H1 (cell line): ENCODE data around the gene FAM236B. TPM values are rescaled to one million over a fixed set of nuclear protein-coding genes. Genes with fewer than 3 reads are reported as not detected.
"Not testable (repeated sequence)": the region's sequence is repeated elsewhere in the genome, so short reads cannot be mapped to it uniquely, and the experiment has no call there.

Experiments used
- CTCF ChIA-PET: fragments of 300-600 bp; sonication (Branson Sonifier 250); formaldehyde crosslinking; loops from one replicate; lab custom pipeline; 2021; ENCODE audit not compliant: partially characterized antibody; lab: Charles Lee
- POLR2A ChIA-PET: fragments of 300-600 bp; sonication (Branson Sonifier 250); formaldehyde crosslinking; loops from one replicate; lab custom pipeline; 2021; ENCODE audit warnings: inconsistent platforms; ENCODE audit not compliant: partially characterized antibody; lab: Charles Lee
- DNase-seq, 2 experiments: peaks; one replicate each; pipeline versions ENCODE4 v3.0.0 to v3.0.0-alpha.2; 2010 to 2022; ENCODE audit warnings: low spot score in 2 of 2, low read depth in 1 of 2, mixed read lengths in 1 of 2
- FAIRE-seq: peaks from 2 replicates; lab custom pipeline; 2011; peaks lifted over from hg19 to GRCh38; lab: Jason Lieb, UNC
- H2AFZ ChIP-seq: 2 replicates; pipeline ENCODE4 v1.8.1; 2012; ENCODE audit warnings: low read length, inconsistent platforms
- H2AK5ac ChIP-seq: 2 replicates; pipeline ENCODE4 v1.6.1; 2013; ENCODE audit warnings: low read depth, low read length
- H2BK120ac ChIP-seq: replicated peaks from 2 replicates; pipeline ENCODE3; 2013; ENCODE audit warnings: low read depth, low read length, inconsistent platforms
- H2BK12ac ChIP-seq: 2 replicates; pipeline ENCODE4 v1.6.1; 2013; ENCODE audit warnings: low read depth, low read length
- H2BK15ac ChIP-seq: 2 replicates; pipeline ENCODE4 v1.6.1; 2013; ENCODE audit warnings: low read length
- H2BK20ac ChIP-seq: 2 replicates; pipeline ENCODE4 v1.6.1; 2013; ENCODE audit warnings: low read length
- H2BK5ac ChIP-seq: 2 replicates; pipeline ENCODE4 v1.6.1; 2013; ENCODE audit warnings: low read depth, low read length
- H3K14ac ChIP-seq: 2 replicates; pipeline ENCODE4 v1.6.1; 2013; ENCODE audit warnings: inconsistent platforms; ENCODE audit not compliant: insufficient read length
- H3K18ac ChIP-seq: 2 replicates; pipeline ENCODE4 v1.6.1; 2013; ENCODE audit warnings: low read length; ENCODE audit errors: extremely low read depth
- H3K23ac ChIP-seq: 2 replicates; pipeline ENCODE4 v1.6.1; 2013; ENCODE audit warnings: inconsistent platforms; ENCODE audit not compliant: insufficient read length
- H3K23me2 ChIP-seq: 2 replicates; pipeline ENCODE4 v1.6.1; 2013; ENCODE audit warnings: low read depth, low read length
- H3K27ac ChIP-seq: 2 replicates; pipeline ENCODE4 v1.6.1; 2011; ENCODE audit warnings: low read depth, low read length, inconsistent platforms
- H3K27me3 ChIP-seq, 4 experiments: replicated peaks in 1 of 4; 1 replicate in 1 of 4; 2 replicates in 3 of 4; pipeline versions ENCODE4 v1.6.1 to v1.8.1; 2011 to 2013; ENCODE audit warnings: low read length in 3 of 4, mild to moderate bottlenecking in 3 of 4, inconsistent platforms in 2 of 4, mixed read lengths in 2 of 4, moderate library complexity in 1 of 4; ENCODE audit not compliant: control insufficient read depth in 3 of 4, insufficient read depth in 3 of 4; ENCODE audit errors: extremely low read depth in 1 of 4
- H3K36me3 ChIP-seq, 4 experiments: 2 replicates each; pipeline versions ENCODE4 v1.6.1 to v1.8.1; 2011 to 2013; ENCODE audit warnings: mild to moderate bottlenecking in 4 of 4, low read length in 3 of 4, moderate library complexity in 2 of 4, control low read depth in 1 of 4, inconsistent platforms in 1 of 4; ENCODE audit not compliant: insufficient read depth in 4 of 4, control insufficient read depth in 2 of 4
- H3K4ac ChIP-seq: replicated peaks from 2 replicates; pipeline ENCODE3; 2013; ENCODE audit warnings: low read length, low read depth, mixed read lengths, inconsistent platforms; ENCODE audit not compliant: insufficient read length
- H3K4me1 ChIP-seq, 4 experiments: replicated peaks in 1 of 4; 1 replicate in 1 of 4; 2 replicates in 3 of 4; pipeline versions ENCODE4 v1.6.1 to v1.8.1; 2011 to 2013; ENCODE audit warnings: low read length in 3 of 4, inconsistent platforms in 2 of 4, mixed read lengths in 1 of 4; ENCODE audit not compliant: insufficient read depth in 4 of 4, control insufficient read depth in 3 of 4
- H3K4me2 ChIP-seq, 2 experiments: 2 replicates each; pipeline versions ENCODE4 v1.6.1 to v1.8.1; 2011 to 2013; ENCODE audit warnings: low read depth in 2 of 2, low read length in 2 of 2, control low read depth in 1 of 2, inconsistent platforms in 1 of 2, mild to moderate bottlenecking in 1 of 2; ENCODE audit not compliant: insufficient read depth in 1 of 2
- H3K4me3 ChIP-seq, 4 experiments: fragments of 200-600, 300-600 bp in 1 of 4; sonication (generic), shearing (Covaris generic), sonication (Bioruptor Twin) in 1 of 4; 2 replicates each; pipeline versions ENCODE4 v1.5.1 to v1.8.1; 2011 to 2016; ENCODE audit warnings: low read length in 4 of 4, low read depth in 3 of 4, control low read depth in 2 of 4, inconsistent platforms in 2 of 4, mild to moderate bottlenecking in 2 of 4, mixed read lengths in 1 of 4, moderate library complexity in 1 of 4; ENCODE audit not compliant: insufficient read depth in 2 of 4; ENCODE audit errors: extremely low read depth in 1 of 4
- H3K56ac ChIP-seq: replicated peaks from 2 replicates; pipeline ENCODE3; 2013; ENCODE audit warnings: low read depth, mild to moderate bottlenecking, mixed read lengths, low read length, inconsistent platforms; ENCODE audit not compliant: insufficient read length
- H3K79me1 ChIP-seq: 2 replicates; pipeline ENCODE4 v1.6.1; 2013; ENCODE audit warnings: low read depth, low read length, control low read depth
- H3K79me2 ChIP-seq, 2 experiments: 2 replicates each; pipeline versions ENCODE4 v1.6.1 to v1.8.1; 2012 to 2013; ENCODE audit warnings: low read length in 2 of 2, mild to moderate bottlenecking in 2 of 2, inconsistent platforms in 1 of 2; ENCODE audit not compliant: insufficient read depth in 2 of 2, control insufficient read depth in 1 of 2
- H3K9ac ChIP-seq, 4 experiments: replicated peaks in 1 of 4; 1 replicate in 1 of 4; 2 replicates in 3 of 4; pipeline versions ENCODE4 v1.6.1 to v1.8.1; 2011 to 2013; ENCODE audit warnings: low read depth in 3 of 4, low read length in 3 of 4, control low read depth in 2 of 4, mild to moderate bottlenecking in 2 of 4, moderate library complexity in 2 of 4, inconsistent platforms in 1 of 4; ENCODE audit errors: extremely low read depth in 1 of 4
- H3K9me3 ChIP-seq, 2 experiments: 2 replicates each; pipeline versions ENCODE4 v1.6.1 to v1.8.1; 2012 to 2013; ENCODE audit warnings: mild to moderate bottlenecking in 2 of 2, moderate library complexity in 2 of 2, control low read depth in 1 of 2, inconsistent platforms in 1 of 2, low read depth in 1 of 2, low read length in 1 of 2, mixed read lengths in 1 of 2; ENCODE audit not compliant: insufficient read depth in 2 of 2
- H4K20me1 ChIP-seq, 2 experiments: replicated peaks in 1 of 2; 2 replicates each; pipeline versions ENCODE3 to v1.8.1; 2011 to 2013; ENCODE audit warnings: inconsistent platforms in 2 of 2, low read length in 2 of 2, mild to moderate bottlenecking in 1 of 2; ENCODE audit not compliant: insufficient read depth in 2 of 2, control insufficient read depth in 1 of 2
- H4K5ac ChIP-seq: 2 replicates; pipeline ENCODE4 v1.6.1; 2013; ENCODE audit warnings: low read length, low read depth, mixed read lengths, inconsistent platforms; ENCODE audit not compliant: insufficient read length
- H4K8ac ChIP-seq: 2 replicates; pipeline ENCODE4 v1.8.0; 2013; ENCODE audit warnings: mild to moderate bottlenecking, moderate library complexity, low read length, inconsistent platforms; ENCODE audit not compliant: insufficient read depth; ENCODE audit errors: extremely low read depth
- H4K91ac ChIP-seq: replicated peaks from 2 replicates; pipeline ENCODE3; 2013; ENCODE audit warnings: low read length, mixed read lengths, inconsistent platforms; ENCODE audit not compliant: insufficient read length
- RBBP5 ChIP-seq: IDR thresholded peaks from 2 replicates; pipeline ENCODE4 v1.7.1; 2012; ENCODE audit warnings: low read depth, mild to moderate bottlenecking, inconsistent platforms, low read length, moderate library complexity, borderline replicate concordance
- TEAD4 ChIP-seq: IDR thresholded peaks from 2 replicates; pipeline ENCODE4 v1.6.1; 2012; ENCODE audit warnings: low read depth, low read length, inconsistent platforms, mixed read lengths
- WGBS, 2 experiments: shearing (Covaris generic) in 1 of 2; methylation state at CpG; one replicate each; pipeline versions ENCODE4 v1.1.6 to v1.1.7; 2013 to 2015; ENCODE audit warnings: low lambda C conversion rate in 2 of 2, mixed read lengths in 2 of 2, inconsistent platforms in 1 of 2, low coverage in 1 of 2, missing lambda C conversion rate in 1 of 2; ENCODE audit not compliant: insufficient replicate concordance in 2 of 2, insufficient coverage in 1 of 2, insufficient read length in 1 of 2; ENCODE audit errors: extremely low coverage in 1 of 2, missing lambda C conversion rate in 1 of 2; 5-methylcytosine and 5-hydroxymethylcytosine counted together
- polyA plus RNA-seq, 7 experiments: library from polyadenylated mRNA; depleted of rRNA in 3 of 7; stranded (reverse) in 5 of 7; unstranded in 2 of 7; fragments of >200 nt in 5 of 7; fragments of 200-250 nt in 2 of 7; gene quantifications; 1 replicate in 5 of 7; 2 replicates in 1 of 7; 4 replicates in 1 of 7; pipeline versions ENCODE4 v1.2.1 to v1.2.3, GENCODE V29; 2011 to 2013; ENCODE audit warnings: missing spikeins in 2 of 7, mixed read lengths in 2 of 7
- total RNA-seq: library from RNA; stranded (reverse); fragmentation: NEBNext Ultra II Directional; extraction: Animal tissue kit (Norgen Biotek cat#: 25700); gene quantifications from 2 replicates; pipeline ENCODE4 v1.2.1, GENCODE V29; 2021

Gene FAM236B
- total and polyA plus RNA-seq, 2 of the 8 experiments (the other 6 are each of a cell fraction or from before 2014, with no cell fraction given): not detected

GRCh38 chrX:72735561-72735960 lies 46.9 kb downstream of the FAM236B start (continued):
- TF ChIP-seq TEAD4 (no peak), RBBP5 (no peak)
- TF ChIP-seq, all 59 proteins: peak for 0

- not testable (repeated sequence) for H3K18ac ChIP-seq, H3K36me3 ChIP-seq
- 83% methylated on average over 6 of the region's 8 CpGs; no CpG with 5 or more reads in 1 of the 2 experiments for WGBS, 2 experiments
These were observed 48.8 kb downstream of the FAM236B start for GRCh38 chrX:72733636-72734035.

More at GRCh38 chrX:72733636-72734035, 48.8 kb downstream of the FAM236B start:
- FAIRE-seq, H3K27ac ChIP-seq, H3K9me3 ChIP-seq, H3K23ac ChIP-seq, H3K56ac ChIP-seq, H2BK120ac ChIP-seq, H4K8ac ChIP-seq, H3K79me2 ChIP-seq, H2BK20ac ChIP-seq, H3K4ac ChIP-seq, CTCF ChIA-PET, H3K14ac ChIP-seq, H4K20me1 ChIP-seq, DNase-seq, H3K4me3 ChIP-seq, H3K4me2 ChIP-seq, H2AK5ac ChIP-seq, H2BK15ac ChIP-seq, H3K9ac ChIP-seq, H3K27me3 ChIP-seq, H3K4me1 ChIP-seq, POLR2A ChIA-PET, H4K5ac ChIP-seq, H2BK5ac ChIP-seq, H4K91ac ChIP-seq, H3K79me1 ChIP-seq, H2AFZ ChIP-seq, H2BK12ac ChIP-seq, H3K23me2 ChIP-seq: not testable (repeated sequence)
